Suppressor macrophage treated with lipopolysaccharide for 4 hours (primary cell): ENCODE results near the gene COL21A1.
A peak's percentile ranks its signal among the peaks of the same experiment; 100 is the strongest.

ENCODE experiments used
- DNase-seq: peaks from one replicate; pipeline ENCODE4 v3.0.0-alpha.2; 2020

COL21A1 gene

DNA sequence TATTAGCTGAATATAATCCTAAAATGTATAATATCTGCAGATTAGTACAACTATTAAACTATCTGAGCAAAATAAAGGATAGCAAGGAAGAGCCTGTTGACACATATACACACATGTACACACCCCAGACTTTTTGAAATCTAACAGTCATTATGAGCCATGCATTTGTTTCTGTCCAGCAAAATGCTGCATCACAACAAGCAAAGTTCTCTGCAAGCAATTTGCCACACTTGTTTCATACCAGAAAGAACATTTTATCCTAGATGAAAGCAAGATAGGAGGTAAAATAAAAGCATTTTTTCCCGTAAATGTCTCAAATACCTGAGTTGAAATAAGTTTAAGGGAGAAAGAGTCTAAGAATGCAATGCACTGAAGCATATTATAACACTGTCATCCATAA is 145.2 kb downstream of the COL21A1 start:
- DNase-seq, result no peak

DNA sequence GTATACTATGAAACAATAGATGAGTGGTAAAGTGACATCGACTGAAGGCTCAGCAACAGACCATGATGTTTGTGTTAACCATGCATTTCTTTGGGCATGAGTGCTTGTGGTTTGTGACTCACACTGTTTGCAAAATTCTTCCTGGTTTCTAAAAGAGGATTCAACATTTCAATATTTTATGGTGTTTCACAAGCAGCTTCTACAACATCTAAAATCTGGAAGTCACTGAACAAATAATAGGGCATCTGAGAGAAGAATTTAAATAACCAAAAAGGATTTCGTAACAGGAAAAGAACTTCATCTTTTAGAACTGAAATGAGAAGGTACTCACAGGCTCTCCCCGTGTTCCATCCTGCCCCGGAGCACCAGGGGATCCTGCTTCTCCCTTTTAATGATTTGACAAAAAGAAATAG is 146.2 kb downstream of the COL21A1 start:
- DNase-seq, result peak; percentile 89

GRCh38 chr6:56096946-56097621 is 150.3 kb downstream of the COL21A1 start:
- DNase-seq, result no peak

GRCh38 chr6:56096541-56096940 is 150.8 kb downstream of the COL21A1 start:
- no peak for DNase-seq

GRCh38 chr6:56093776-56094175 is 153.6 kb downstream of the COL21A1 start:
- DNase-seq, result no peak

GRCh38 chr6:56091159-56091869 is 156.1 kb downstream of the COL21A1 start:
- no peak for DNase-seq

GRCh38 chr6:56088641-56089040 is 158.7 kb downstream of the COL21A1 start:
- DNase-seq, result no peak

- DNase-seq, result no peak
Measured at GRCh38 chr6:56087421-56087820, 160.0 kb downstream of the COL21A1 start.

DNA sequence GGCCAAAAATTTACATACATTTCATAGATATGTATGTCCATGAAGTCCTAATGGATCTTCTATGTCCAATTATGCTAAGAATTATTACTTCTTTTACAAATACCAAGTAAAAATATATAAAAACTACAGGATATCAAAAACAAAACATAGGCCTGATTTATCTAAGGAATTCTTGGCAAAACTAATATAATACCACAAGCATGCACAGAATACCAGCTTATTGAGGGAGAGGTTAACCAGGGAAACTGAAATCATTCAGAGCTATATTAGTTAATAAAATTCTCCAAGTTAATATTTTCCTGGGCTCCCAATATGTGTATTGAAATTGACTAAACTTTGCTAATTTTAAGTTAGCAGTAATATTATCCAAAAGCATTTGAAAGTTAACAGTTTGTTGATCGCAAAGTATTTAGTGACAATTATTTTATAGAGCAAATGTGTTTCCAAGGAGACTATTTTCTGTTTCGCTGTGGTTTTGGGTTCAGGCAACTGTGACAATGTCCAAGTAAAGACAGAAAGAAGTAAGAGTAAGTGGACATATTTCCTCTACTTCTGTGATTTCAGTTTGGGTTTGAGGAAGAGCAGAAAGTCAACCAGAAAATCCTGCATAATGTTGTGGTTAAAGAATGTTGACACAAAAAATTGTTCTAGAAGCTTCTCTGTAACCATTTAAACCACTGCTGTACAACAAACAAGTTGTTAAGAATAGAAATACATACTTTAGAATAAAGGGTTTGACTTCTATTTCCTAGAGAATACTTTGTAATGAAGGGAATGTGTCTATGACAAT is 167.4 kb downstream of the COL21A1 start:
- no peak for DNase-seq

GRCh38 chr6:56076033-56076432 is 171.3 kb downstream of the COL21A1 start:
- no peak for DNase-seq

- DNase-seq, result no peak
Measured at GRCh38 chr6:56073761-56074160, 173.6 kb downstream of the COL21A1 start.

DNA sequence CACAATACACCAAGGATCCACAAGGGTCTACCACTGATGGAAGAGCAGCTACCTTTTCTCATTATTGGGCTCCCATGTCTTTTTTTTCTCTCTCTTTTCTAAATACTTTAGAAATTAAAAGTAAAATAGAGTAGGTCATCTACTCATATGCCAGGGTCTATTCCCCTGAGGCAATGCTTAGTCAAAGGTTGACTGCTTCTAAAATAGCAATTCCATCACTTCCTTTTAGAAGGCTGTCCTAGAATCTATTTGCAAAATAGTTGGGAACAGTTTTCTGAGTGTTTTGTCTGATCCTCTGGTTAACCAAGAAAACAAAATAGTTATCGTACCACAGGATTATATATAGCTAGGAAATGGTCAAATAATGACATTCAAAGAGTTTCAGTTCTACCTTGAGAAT is 174.1 kb downstream of the COL21A1 start:
- no peak for DNase-seq

- no peak for DNase-seq
Measured at GRCh38 chr6:56072856-56073255, 174.5 kb downstream of the COL21A1 start.

- no peak for DNase-seq
Measured at GRCh38 chr6:56065408-56065807, 182.0 kb downstream of the COL21A1 start.

DNA sequence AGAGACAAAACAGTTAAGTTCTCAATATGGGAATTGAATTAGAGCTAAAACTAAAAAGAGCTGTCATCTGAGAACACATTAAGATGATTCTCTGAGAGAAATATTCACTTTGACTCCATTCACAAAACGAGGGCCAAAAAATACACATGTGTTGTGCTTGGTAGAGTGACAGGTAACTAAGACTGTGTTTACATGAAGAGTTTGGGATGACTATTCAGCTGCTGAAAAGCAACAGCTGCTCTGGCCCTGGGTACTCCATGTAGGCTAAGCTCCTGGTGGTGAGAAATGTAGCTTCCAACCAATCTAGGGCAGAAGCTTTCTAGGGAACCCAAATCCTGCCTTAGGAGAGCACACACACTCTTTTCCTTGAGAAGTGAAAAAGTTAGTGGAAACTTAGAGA is 184.5 kb downstream of the COL21A1 start:
- no peak for DNase-seq

- DNase-seq, result no peak
Measured at GRCh38 chr6:56058636-56059035, 188.7 kb downstream of the COL21A1 start.

GRCh38 chr6:56055081-56055704 is 192.2 kb downstream of the COL21A1 start:
- DNase-seq, result no peak

DNA sequence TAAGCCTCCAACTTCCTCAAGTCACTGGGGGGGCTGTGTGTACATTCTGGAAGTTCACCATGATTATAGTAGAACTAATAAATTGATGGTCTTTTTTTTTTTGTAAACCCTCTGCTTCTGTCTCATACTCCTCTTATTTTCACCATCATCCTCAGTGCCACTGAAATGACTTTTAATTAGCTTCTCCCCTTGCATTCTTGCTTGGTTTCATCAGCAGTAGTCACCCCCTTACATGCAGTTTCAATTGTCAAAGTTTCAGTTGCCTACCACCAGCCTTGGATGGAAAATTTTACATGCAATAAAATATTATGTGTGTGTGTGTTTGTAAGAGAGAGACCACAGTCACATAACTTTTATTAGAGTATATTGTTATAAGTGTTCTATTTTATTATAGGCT is 196.2 kb downstream of the COL21A1 start:
- no peak for DNase-seq

GRCh38 chr6:56050530-56051201 is 196.7 kb downstream of the COL21A1 start:
- peak; percentile 6 for DNase-seq

DNA sequence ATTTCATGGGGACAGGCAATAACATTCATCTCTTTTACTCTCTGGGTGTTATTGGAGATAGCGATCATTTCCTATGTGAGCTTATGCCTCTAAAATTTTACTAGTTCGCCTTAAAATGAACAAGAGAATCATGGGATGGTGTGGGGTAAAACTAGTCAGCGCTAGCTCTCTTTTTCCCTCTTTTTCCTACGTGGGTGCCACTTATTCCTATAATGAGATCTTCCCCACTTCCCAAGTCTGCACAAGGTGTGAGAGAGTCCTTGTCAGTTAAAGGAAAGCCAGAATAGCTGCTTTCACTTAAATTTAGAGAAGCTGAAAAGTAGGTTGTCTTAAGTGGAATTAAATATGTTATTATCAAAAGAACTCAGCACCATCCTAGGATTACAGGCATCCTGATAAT is 198.8 kb downstream of the COL21A1 start:
- DNase-seq, result no peak

DNA sequence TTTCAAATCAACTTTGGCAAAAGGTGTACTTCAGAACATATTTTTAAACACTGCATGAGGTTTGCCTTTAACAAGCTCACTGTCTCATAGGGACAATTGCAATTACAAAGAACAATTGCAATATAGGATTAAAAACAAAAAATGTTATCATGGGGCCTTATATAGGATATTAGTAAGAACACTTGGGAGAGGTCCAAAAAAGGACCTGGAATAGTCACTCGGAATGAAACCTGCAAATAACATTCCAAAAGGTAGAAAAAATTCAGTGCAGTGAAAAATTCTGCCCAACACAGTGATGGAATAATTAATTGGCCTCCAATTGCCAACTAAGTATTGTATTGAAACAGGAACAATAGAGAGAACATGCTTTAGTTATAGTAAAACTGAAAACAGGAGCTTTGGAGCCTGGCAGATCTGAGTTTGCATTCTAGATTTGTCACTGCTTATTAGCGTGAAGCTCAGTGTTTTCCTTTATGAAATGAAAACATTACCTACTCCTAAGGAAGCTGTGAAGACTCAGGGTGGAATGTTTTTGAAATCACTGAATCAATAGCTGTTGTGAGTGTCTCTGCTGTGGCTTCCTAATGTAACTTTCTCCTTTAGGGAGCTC is 199.3 kb downstream of the COL21A1 start:
- peak; percentile 21 for DNase-seq

- DNase-seq, result peak; percentile 72
Measured at GRCh38 chr6:56046576-56046975, 200.8 kb downstream of the COL21A1 start.
